HG03159 (cell line): Measurements from ENCODE around the gene SESN3.

ENCODE experiments used
- ATAC-seq: cut with Tn5 transposase; IDR thresholded peaks from one replicate; pipeline ENCODE4 v1.9.1; 2021; ENCODE audit warnings: mild to moderate bottlenecking, moderate library complexity; ENCODE audit not compliant: unreplicated experiment

Gene SESN3

DNA sequence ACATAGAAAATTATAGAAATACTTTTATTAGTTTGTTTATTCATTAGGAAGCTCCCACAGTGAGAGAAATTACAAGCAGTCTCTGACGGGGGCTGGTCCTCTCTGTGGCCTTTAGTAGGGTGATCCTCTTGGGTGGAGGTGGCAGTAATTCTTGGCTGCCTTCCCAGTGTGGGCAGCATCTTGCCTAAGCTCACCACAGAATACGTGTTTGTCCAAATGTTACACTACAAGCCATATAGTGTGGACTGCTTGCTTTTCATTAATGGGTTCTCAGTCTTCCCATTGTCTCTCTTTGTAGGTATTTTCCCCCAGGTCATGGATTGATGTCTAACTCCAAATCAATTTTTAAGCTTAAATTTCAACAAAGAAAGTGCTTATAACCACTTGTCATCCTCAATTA lies 98.0 kb downstream of the SESN3 start:
- ATAC-seq = no peak

GRCh38 chr11:95128602-95129001 lies 102.4 kb downstream of the SESN3 start:
- no peak for ATAC-seq

GRCh38 chr11:95123556-95123955 lies 107.4 kb downstream of the SESN3 start:
- no peak for ATAC-seq

DNA sequence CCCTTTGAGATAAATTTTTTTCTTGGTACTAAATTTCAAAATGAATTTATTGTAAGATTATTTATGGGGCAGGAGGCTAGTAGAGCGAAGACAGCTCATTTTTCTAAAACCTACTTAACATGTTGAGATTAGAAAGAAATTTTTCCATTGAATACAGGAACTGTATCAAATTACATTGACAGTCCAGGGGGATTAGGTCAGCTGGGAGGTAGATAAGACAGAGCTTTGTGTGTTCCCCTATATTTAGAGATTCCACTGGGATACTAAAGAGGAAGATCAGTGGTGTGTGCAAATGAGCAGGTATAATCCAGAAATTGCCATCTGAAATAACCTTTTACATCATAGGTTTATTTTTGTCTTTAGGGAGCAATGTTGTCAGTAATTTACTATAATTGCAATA lies 109.3 kb downstream of the SESN3 start:
- ATAC-seq = no peak

- no peak for ATAC-seq
These were observed 111.5 kb downstream of the SESN3 start for GRCh38 chr11:95119361-95120060.

DNA sequence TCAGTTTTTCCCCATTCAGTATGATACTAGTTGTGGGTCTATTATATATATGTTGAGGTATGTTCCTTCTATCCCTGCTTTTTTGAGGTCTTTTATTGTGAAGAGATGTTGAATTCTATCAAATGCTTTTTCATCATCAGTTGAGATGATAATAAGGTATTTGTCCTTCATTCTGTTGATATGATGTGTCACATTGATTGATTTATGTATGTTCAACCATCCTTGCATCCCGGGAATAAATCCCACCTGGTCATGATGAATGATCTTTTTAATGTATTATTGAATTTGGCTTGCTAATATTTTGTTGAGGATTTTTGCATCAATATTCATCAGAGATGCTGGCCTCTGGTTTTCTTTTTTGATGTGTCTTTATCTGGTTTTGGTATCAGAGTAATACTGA lies 115.4 kb downstream of the SESN3 start:
- ATAC-seq = no peak
